ENCODE results near the gene EIF3B. TPM values are rescaled to one million over a fixed set of nuclear protein-coding genes. Genes with fewer than 3 reads are reported as not detected.
"Not testable (repeated sequence)": the region's sequence is repeated elsewhere in the genome, so short reads cannot be mapped to it uniquely, and the experiment has no call there.

Gene EIF3B
- total RNA-seq, 1 experiment from 2014 or later = 228 TPM

- no peak for DNase-seq (ENCODE audit: low spot score)
These were observed 21.9 kb downstream of the EIF3B start for GRCh38 chr7:2376351-2377154.

GRCh38 chr7:2377492-2377891 is 22.9 kb downstream of the EIF3B start:
- DNase-seq (ENCODE audit: low spot score) = not testable (repeated sequence)

GRCh38 chr7:2378125-2378524 is 23.5 kb downstream of the EIF3B start:
- not testable (repeated sequence) for DNase-seq (ENCODE audit: low spot score)

- no peak for DNase-seq (ENCODE audit: low spot score)
These were observed 24.5 kb downstream of the EIF3B start for GRCh38 chr7:2379161-2379560.

- no peak for DNase-seq (ENCODE audit: low spot score)
These were observed 25.3 kb downstream of the EIF3B start for GRCh38 chr7:2379821-2380450.

- no peak for DNase-seq (ENCODE audit: low spot score)
These were observed 25.8 kb downstream of the EIF3B start for GRCh38 chr7:2380461-2380860.

GRCh38 chr7:2381227-2381626 is 26.6 kb downstream of the EIF3B start:
- DNase-seq (ENCODE audit: low spot score) = no peak

GRCh38 chr7:2381881-2382509 is 27.4 kb downstream of the EIF3B start:
- no peak for DNase-seq (ENCODE audit: low spot score)

- no peak for DNase-seq (ENCODE audit: low spot score)
These were observed 29.1 kb downstream of the EIF3B start for GRCh38 chr7:2383543-2384274.

- no peak for DNase-seq (ENCODE audit: low spot score)
These were observed 30.0 kb downstream of the EIF3B start for GRCh38 chr7:2384354-2385243.

GRCh38 chr7:2386122-2386521 is 31.5 kb downstream of the EIF3B start:
- peak; percentile 52 for DNase-seq (ENCODE audit: low spot score)

GRCh38 chr7:2386964-2387669 is 32.5 kb downstream of the EIF3B start:
- no peak for DNase-seq (ENCODE audit: low spot score)

- DNase-seq (ENCODE audit: low spot score) = no peak
These were observed 33.4 kb downstream of the EIF3B start for GRCh38 chr7:2387897-2388636.

GRCh38 chr7:2388637-2388954 is 34.0 kb downstream of the EIF3B start:
- no peak for DNase-seq (ENCODE audit: low spot score)

GRCh38 chr7:2390020-2390816 is 35.6 kb downstream of the EIF3B start:
- DNase-seq (ENCODE audit: low spot score) = not testable (repeated sequence)

- DNase-seq (ENCODE audit: low spot score) = no peak
These were observed 39.1 kb downstream of the EIF3B start for GRCh38 chr7:2393706-2394105.

GRCh38 chr7:2394566-2395082 is 40.0 kb downstream of the EIF3B start:
- no peak for DNase-seq (ENCODE audit: low spot score)

- DNase-seq (ENCODE audit: low spot score) = no peak
These were observed 43.9 kb downstream of the EIF3B start for GRCh38 chr7:2398506-2398905.

Measured in A172 (cell line).